ENCODE measurements around the gene TTLL5.

Gene TTLL5

GRCh38 chr14:75804570-75805275, 143.7 kb downstream of the TTLL5 start:
- no peak for DNase-seq (ENCODE audit: low read depth, low spot score)

DNA sequence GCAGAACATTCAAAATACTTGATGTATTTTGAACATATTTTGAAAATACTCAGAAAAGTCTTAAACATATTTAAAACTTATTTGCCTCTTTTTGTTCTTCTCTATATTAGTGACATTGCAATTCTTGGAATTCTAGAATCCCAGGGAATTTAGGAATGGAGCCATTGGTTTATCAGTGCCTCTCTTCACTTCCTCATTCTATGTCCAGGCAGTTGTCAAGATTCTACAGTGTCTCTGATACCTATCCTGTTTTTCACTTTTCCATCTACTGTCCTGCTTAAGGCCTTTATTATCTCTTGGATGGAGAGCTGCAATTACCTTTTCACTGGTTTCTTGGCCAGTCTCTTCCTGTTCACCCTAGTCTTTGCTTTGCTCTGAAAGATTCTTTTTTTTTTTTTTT, 144.6 kb downstream of the TTLL5 start:
- no peak for DNase-seq (ENCODE audit: low read depth, low spot score)

- DNase-seq (ENCODE audit: low read depth, low spot score) = no peak
Observed at GRCh38 chr14:75806352-75806832, 145.3 kb downstream of the TTLL5 start.

DNA sequence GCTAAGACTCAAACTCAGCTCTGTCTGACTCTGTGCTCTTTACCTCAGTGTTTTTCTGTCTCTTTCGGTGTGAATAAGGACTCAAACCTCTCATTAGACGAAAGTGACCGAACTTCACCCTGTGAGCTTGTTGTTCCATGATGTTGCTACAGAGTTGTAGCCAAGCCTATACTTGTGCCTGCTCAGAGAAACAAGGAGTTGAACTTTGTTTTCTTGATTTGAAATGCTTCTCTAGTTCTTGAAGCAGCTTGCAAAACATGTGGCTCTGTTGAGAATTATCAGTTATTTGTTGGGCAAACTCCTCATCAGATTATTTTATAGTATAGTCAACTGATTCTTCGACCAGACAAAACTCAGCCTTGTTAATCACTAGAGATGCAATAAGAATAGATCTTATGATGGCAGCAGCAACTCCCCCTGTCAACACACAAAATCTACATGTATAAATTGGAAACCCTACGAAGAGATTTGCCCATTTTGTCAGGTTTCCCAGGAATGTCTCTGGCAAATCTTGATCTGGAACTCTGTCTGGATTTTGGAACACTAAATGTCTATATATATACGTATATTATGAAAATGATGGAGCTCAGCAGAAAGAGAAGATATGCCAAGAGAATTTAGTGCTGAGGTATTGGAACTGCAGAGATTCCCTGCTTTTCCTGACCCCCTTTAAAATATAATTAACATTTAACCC, 146.8 kb downstream of the TTLL5 start:
- no peak for DNase-seq (ENCODE audit: low read depth, low spot score)

DNA sequence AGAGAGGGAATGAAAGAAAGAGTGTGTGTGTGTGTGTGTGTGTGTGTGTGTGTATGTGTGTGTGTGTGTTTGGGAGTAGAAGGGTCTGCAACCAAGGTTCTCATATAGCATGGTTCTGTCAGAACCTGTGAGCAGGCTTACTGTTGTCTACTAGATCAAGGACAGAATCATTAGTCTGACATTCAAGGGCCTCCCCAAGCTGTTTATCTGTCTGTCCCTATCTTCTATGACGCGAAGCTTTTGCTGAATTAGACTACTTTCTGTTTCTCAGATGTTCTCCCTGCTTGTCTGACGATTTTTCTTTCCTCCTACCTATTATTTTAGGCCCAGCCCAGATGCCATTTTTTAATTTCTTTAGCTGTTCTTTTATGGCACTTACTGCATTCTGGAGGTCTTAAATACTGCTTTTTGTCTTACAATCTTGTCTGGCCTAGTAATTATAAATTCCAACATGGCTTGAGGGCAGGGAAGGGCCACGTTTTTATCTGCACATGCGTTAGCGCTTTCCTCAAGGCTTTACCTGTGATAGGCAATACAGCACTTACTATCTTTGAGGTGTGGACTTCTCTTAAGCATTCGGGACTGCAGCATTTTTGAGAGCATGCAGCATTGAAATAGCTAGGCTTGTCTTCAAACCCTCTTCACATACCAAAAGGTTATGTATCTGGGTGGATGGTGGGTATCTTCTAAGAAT, 150.2 kb downstream of the TTLL5 start:
- DNase-seq (ENCODE audit: low read depth, low spot score) = no peak

- no peak for DNase-seq (ENCODE audit: low read depth, low spot score)
Observed at GRCh38 chr14:75811872-75812499, 150.9 kb downstream of the TTLL5 start.

GRCh38 chr14:75812622-75813021, 151.6 kb downstream of the TTLL5 start:
- no peak for DNase-seq (ENCODE audit: low read depth, low spot score)

DNA sequence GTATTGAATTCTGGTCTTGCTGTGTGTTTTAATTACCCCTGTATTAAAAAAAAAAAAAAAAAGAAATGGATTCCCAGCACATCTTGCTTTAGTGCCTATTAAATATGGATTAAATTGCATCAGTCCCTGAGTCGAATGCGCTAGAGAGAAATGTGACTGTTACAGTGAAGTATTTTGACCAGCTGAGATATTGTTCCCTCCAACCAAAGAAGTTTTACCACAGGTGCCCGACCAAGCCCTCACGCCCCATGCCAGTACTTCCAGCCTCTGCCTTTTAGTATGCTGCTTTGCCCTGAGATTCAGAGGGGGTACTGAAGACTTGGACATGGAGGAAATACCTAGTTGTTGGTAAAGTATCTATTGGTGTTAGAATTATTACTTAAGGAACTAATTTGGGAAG, 159.7 kb downstream of the TTLL5 start:
- no peak for DNase-seq (ENCODE audit: low read depth, low spot score)

- no peak for DNase-seq (ENCODE audit: low read depth, low spot score)
Observed at GRCh38 chr14:75821831-75822521, 160.9 kb downstream of the TTLL5 start.

GRCh38 chr14:75822522-75823141, 161.6 kb downstream of the TTLL5 start:
- DNase-seq (ENCODE audit: low read depth, low spot score) = no peak

GRCh38 chr14:75823334-75823733, 162.3 kb downstream of the TTLL5 start:
- no peak for DNase-seq (ENCODE audit: low read depth, low spot score)

DNA sequence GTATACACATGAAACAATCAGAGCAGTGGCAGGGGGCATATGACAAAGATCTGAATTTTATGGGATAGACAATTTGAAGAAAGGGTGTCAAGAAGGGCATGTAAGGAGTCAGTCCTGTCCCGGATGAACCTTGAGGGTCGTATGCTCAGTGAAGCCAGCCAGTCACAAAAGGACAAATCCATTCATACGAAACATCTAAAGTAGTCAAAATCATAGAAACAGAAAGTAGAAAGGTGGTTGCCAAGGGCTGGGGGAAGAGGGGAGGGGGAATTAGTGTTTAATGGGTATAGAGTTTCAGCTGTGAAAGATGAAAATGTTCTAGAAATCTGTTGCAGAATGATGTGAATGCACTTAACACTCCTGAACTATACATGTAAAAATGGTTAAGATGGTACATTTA, 163.3 kb downstream of the TTLL5 start:
- no peak for DNase-seq (ENCODE audit: low read depth, low spot score)

DNA sequence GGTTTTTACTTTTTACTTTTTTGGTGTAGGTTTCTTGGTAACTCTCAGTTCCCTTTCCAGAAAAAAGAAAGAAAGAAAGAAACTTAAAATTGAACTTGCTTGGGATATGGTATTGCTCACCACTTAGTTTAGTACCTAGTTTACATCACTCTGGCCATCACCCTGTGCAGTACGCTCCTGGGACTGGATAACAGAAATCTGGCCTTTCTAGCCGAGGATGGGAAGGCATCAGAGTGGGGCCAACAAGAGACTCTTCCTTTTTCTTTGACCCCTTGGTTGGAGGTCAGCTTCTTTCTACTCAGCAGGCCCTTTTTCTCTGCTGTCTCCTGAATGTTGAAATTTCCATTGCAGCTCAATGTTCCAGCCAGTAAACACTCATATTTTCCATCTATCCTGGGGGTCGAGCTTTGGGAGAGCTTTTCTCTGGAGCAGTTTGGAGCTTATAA, 164.1 kb downstream of the TTLL5 start:
- no peak for DNase-seq (ENCODE audit: low read depth, low spot score)

GRCh38 chr14:75826599-75826998, 165.6 kb downstream of the TTLL5 start:
- no peak for DNase-seq (ENCODE audit: low read depth, low spot score)

GRCh38 chr14:75827331-75827730, 166.3 kb downstream of the TTLL5 start:
- DNase-seq (ENCODE audit: low read depth, low spot score) = no peak

DNA sequence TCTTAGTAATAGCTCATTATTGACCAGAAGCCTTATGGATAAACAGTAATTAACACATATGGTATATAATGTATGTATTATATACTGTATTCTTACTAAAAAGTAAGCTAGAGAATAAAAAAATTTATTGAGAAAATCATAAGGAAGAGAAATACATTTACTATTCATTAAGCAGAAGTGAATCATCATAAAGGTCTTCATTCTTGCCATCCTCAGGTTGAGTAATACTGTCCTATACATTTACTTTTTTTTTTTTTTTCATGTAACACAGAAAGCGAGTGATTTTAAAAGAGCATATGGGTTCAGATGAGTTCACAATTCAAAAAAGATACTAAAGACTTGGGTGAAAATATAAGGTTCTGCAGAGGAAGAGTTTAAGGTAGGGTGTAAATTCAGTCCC, 168.3 kb downstream of the TTLL5 start:
- DNase-seq (ENCODE audit: low read depth, low spot score) = no peak

DNA sequence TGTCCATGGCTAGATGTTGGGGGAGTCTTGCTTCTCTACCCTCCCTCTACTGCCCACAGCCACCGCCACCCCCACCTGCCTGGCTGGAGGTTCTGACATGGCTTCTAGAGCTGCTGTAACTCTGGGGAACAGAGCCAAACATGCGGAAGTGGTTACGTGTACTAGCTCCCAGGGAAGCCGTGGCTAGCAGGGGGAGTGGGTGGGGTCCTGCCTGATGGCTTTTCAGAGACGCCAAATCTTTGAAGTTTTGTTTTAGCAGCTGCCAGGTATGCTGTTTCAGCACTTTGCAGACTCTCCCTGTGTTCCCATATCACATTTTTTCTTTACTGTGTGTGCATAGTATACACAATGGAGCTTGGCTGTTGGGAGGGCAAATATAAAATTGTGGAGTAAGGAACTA, 170.4 kb downstream of the TTLL5 start:
- DNase-seq (ENCODE audit: low read depth, low spot score) = no peak

- no peak for DNase-seq (ENCODE audit: low read depth, low spot score)
Observed at GRCh38 chr14:75831952-75832351, 170.9 kb downstream of the TTLL5 start.

- no peak for DNase-seq (ENCODE audit: low read depth, low spot score)
Observed at GRCh38 chr14:75832621-75833297, 171.7 kb downstream of the TTLL5 start.

- no peak for DNase-seq (ENCODE audit: low read depth, low spot score)
Observed at GRCh38 chr14:75833326-75834020, 172.4 kb downstream of the TTLL5 start.
